GM19324 (cell line): ENCODE results near the gene EFCAB13.

ENCODE experiments used
- ATAC-seq: cut with Tn5 transposase; IDR thresholded peaks from one replicate; pipeline ENCODE4 v1.9.1; 2021; ENCODE audit warnings: mild to moderate bottlenecking, moderate library complexity; ENCODE audit not compliant: unreplicated experiment, low FRiP score

Gene EFCAB13

GRCh38 chr17:47323382-47324223, at the start of gene EFCAB13:
TSS of gene EFCAB13 (plus strand) at chr17:47323955. CDS start at chr17:47328354, 4,399 bp downstream.
- peak; percentile 91 for ATAC-seq

GRCh38 chr17:47274319-47275069, 49.3 kb upstream of the EFCAB13 start:
- no peak for ATAC-seq

- no peak for ATAC-seq
Observed at GRCh38 chr17:47275245-47275984, 48.3 kb upstream of the EFCAB13 start.

- no peak for ATAC-seq
Observed at GRCh38 chr17:47276444-47276843, 47.3 kb upstream of the EFCAB13 start.

- ATAC-seq = no peak
Observed at GRCh38 chr17:47276868-47277267, 46.9 kb upstream of the EFCAB13 start.

- no peak for ATAC-seq
Observed at GRCh38 chr17:47277921-47278320, 45.8 kb upstream of the EFCAB13 start.

GRCh38 chr17:47278561-47278960, 45.2 kb upstream of the EFCAB13 start:
- ATAC-seq = no peak

- ATAC-seq = peak; percentile 63
Observed at GRCh38 chr17:47279062-47279801, 44.5 kb upstream of the EFCAB13 start.

GRCh38 chr17:47280072-47280811, 43.5 kb upstream of the EFCAB13 start:
- ATAC-seq = no peak

GRCh38 chr17:47281216-47281615, 42.5 kb upstream of the EFCAB13 start:
- ATAC-seq = no peak

GRCh38 chr17:47285003-47285402, 38.8 kb upstream of the EFCAB13 start:
- no peak for ATAC-seq

GRCh38 chr17:47286198-47286914, 37.4 kb upstream of the EFCAB13 start:
- no peak for ATAC-seq

GRCh38 chr17:47287068-47287467, 36.7 kb upstream of the EFCAB13 start:
- ATAC-seq = no peak

- no peak for ATAC-seq
Observed at GRCh38 chr17:47287639-47288038, 36.1 kb upstream of the EFCAB13 start.

GRCh38 chr17:47288531-47289116, 35.1 kb upstream of the EFCAB13 start:
- ATAC-seq = no peak

- no peak for ATAC-seq
Observed at GRCh38 chr17:47289302-47289701, 34.5 kb upstream of the EFCAB13 start.

GRCh38 chr17:47290870-47291241, 32.9 kb upstream of the EFCAB13 start:
- no peak for ATAC-seq

GRCh38 chr17:47291242-47291873, 32.4 kb upstream of the EFCAB13 start:
- ATAC-seq = no peak
